ENCODE measurements around the gene TUBD1. TPM values are rescaled to one million over a fixed set of nuclear protein-coding genes. Genes with fewer than 3 reads are reported as not detected.
"Not testable (repeated sequence)": the region's sequence is repeated elsewhere in the genome, so short reads cannot be mapped to it uniquely, and the experiment has no call there.

Gene TUBD1, protein sequence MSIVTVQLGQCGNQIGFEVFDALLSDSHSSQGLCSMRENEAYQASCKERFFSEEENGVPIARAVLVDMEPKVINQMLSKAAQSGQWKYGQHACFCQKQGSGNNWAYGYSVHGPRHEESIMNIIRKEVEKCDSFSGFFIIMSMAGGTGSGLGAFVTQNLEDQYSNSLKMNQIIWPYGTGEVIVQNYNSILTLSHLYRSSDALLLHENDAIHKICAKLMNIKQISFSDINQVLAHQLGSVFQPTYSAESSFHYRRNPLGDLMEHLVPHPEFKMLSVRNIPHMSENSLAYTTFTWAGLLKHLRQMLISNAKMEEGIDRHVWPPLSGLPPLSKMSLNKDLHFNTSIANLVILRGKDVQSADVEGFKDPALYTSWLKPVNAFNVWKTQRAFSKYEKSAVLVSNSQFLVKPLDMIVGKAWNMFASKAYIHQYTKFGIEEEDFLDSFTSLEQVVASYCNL
- polyA plus RNA-seq (ENCODE audit: insufficient read length in 4 of 4): 10 to 100 TPM; 18.5 to 25.0 (median 21.1) TPM

DNA sequence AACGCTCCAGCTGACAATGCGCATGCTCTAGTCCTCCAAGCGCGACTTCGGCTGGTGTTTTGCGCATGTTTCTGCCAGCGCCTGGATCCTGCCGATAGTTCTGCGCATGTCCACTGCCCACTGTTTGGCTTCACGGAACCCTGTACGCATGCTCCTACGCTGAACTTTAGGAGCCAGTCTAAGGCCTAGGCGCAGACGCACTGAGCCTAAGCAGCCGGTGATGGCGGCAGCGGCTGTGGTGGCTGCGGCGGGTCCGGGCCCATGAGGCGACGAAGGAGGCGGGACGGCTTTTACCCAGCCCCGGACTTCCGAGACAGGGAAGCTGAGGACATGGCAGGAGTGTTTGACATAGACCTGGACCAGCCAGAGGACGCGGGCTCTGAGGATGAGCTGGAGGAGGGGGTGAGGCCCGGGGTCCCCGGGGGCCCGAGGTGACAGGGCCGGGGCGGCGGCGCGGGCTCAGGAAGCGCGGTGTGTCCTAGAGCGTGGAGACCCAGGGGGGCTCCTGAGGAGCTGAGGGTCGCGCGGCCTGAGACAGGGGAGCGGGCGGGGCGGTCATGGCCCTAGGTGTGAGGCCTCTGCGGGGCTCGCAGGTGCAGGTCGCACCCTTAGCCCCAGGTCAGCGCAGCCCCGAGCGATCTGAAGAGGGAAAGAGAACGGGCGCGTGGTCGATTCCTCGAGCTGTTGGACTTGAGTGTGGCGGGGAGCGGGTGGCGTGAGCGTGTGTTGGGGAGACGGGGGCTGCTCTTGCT is at the start of gene TUBD1, which contains the start of gene RPS6KB1:
TSS of gene TUBD1 (minus strand) at position 20 of the 752 bp plus-strand sequence. CDS start 1,941 bp downstream, outside the sequence.
TSS of gene RPS6KB1 (plus strand) at position 198 of the 752 bp plus-strand sequence. CDS start at position 262, 64 bp downstream.
- peak; percentile 97 to 99 (median 99) for DNase-seq (ENCODE audit: low read depth in 4 of 4, low spot score in 3 of 4)

DNA sequence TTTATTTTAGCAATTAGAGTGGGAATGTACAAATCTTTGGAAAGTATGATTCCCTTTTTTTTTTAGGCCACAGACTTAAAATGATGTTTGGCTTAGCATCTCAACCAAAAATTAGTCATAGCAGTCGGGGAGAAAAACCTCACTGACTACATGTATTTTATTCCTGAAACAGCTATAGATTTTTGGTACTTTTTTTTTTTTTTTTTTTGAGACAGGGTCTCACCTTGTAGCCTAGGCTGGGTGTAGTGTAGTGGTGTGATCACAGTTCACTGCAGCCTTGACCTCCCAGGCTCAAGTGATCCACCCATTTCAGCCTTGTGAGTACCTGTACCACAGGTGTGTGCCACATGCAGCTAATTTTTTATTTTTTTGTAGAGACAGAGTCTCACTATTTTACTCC is 48.4 kb upstream of the TUBD1 start:
- no peak for DNase-seq (ENCODE audit: low read depth in 4 of 4, low spot score in 3 of 4)

DNA sequence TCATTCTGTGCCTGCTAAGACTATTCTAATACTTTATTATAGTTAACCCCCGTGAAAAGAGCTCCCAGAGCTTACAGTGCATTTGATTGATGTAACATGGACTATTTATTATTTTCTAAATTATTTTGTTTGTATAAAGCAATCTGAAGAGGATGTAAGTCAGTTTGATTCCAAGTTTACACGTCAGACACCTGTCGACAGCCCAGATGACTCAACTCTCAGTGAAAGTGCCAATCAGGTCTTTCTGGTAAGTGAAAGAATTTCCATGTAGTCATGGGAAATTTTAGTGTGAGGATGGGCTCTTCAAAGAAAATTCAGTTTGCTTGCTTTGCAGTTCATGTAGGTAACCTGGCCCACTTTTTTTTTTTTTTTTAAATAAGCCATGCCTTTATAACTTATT is 48.0 kb upstream of the TUBD1 start:
- not testable (repeated sequence) for DNase-seq (ENCODE audit: low read depth in 4 of 4, low spot score in 3 of 4)

DNA sequence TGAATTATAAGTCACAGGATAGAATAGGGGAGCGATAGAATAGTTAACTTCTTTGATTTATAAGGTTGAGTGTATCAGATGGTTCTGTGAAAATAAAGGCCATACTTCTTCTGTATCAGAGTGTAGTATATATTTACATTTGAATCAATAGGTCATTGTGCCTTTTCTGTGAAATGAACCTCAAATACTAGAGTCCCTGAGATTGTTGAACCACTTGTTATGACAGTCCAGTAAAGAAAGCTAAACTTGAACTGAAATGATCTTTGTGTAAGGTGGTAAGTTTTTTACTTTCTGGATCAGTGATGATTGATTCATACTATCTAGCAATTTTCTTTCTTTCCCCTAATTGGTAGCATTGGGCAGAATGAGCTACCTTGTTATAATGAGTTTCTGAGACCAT is 40.6 kb upstream of the TUBD1 start:
- not testable (repeated sequence) for DNase-seq (ENCODE audit: low read depth in 4 of 4, low spot score in 3 of 4)

DNA sequence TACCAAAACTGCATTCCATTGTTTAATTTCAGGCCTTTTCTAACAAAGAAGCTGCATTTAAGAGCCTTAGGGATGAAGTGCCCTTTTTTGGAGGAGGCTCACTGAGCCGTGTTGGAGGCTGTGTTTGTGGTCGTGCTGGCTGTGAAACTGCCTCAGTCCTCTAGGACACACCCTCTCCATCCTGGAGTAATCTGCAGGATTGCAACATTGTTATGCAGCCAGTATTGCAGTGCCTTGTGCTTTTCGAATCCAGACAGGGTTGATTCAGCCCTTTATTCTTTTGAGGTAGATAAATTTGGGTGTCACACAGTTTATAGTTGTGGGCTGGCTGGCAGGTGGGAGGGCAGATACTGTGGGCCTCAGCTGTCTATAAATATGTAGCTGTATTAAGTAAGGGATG is 38.0 kb upstream of the TUBD1 start:
- not testable (repeated sequence) for DNase-seq (ENCODE audit: low read depth in 4 of 4, low spot score in 3 of 4)

DNA sequence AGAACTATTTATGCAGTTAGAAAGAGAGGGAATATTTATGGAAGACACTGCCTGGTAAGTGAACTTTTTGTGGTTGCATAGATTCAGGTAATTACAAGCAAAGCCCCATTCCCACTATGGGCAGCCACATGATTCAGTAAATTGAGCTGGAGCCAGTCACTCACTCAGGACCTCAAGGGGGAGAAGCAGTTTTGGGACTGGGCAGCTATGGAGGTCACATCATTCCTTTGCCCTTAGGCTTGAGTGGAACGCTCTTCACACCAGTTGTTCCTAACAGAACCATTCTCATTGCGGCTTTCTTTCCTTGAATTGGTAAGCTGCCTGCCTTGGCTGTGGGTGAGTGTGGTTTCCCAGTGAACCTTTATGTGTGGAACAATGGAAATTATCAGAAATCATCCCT is 37.4 kb upstream of the TUBD1 start:
- DNase-seq (ENCODE audit: low read depth in 4 of 4, low spot score in 3 of 4): not testable (repeated sequence)

DNA sequence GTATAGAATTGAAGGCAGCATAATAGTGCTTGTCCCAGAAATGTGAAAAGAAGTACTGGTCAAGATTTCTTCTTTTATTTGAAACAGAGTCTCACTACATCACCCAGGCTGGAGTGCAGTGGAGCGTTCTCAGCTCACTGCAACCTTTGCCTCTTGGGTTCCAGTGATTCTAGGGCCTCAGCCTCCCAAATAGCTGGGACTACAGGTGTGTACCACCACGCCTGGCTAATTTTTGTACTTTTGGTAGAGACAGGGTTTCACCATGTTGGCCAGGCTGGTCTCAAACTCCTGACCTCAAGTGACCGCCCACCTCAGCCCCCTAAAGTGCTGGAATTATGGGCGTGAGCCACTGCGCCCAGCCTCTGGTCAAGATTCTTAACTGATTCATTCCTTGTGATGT is 27.9 kb upstream of the TUBD1 start:
- not testable (repeated sequence) for DNase-seq (ENCODE audit: low read depth in 4 of 4, low spot score in 3 of 4)

DNA sequence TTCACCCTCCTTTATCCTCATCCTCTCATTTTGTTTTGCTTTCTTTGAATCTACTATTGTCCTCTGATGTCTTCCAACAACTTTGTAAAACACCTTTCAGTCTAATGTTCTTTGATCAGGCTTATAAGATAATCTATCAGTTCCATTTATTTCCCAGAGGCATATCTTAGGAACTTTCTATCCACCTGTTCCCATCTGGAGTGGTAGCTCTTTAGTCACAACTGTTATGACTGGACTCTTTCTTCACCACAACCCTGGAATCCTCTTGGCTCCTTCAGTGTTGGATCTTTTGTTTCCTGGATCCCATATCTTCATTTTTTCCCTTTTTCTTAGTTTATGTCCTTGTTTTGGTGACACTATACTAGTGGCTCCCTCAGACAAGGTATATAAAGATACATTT is 23.7 kb upstream of the TUBD1 start:
- DNase-seq (ENCODE audit: low read depth in 4 of 4, low spot score in 3 of 4): no peak

DNA sequence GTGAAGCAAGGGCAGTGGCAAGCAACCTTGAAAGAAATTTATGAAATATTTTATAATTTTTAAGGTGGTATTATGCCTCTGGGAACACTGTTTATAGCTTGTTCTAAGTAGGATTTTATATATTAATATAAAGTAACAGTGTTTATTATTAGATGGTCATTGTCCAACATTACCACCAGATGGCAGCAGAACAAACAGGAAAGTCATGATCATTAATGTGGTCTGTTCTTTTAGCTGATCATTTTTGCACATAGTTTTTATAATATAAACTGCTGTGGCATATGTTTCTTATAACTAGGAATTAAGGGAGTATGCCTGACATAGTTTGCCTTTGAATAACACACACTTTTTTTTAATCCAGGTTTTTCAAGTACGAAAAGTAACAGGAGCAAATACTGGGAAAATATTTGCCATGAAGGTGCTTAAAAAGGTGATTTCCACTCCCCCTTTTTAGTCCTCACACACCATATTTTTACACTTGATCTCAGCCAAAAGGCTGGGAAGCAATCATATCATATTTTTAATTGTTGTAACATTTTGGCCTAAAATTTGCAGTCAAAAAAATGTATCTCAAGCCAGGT is 21.6 kb upstream of the TUBD1 start:
- peak in 2 of 4 donors; percentile 13 to 32 for DNase-seq (ENCODE audit: low read depth in 4 of 4, low spot score in 3 of 4)

DNA sequence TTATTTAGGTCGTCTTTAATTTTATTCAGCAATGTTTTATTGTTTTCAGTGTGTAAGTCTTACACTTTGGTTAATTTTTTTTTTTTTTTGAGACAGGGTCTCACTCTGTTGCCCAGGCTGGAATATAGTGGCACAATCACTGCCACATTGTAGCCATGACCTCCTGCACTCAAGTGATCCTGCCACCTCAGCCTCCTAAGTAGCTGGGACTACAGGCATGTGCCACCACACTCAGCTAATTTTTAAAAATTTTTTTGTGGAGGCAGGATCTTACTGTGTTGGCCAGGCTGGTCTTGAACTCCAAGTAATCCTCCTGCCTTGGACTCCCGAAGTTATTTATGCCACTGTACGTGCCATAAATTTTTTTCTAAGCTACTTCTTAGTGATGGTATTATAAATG is 14.7 kb upstream of the TUBD1 start:
- DNase-seq (ENCODE audit: low read depth in 4 of 4, low spot score in 3 of 4): no peak

DNA sequence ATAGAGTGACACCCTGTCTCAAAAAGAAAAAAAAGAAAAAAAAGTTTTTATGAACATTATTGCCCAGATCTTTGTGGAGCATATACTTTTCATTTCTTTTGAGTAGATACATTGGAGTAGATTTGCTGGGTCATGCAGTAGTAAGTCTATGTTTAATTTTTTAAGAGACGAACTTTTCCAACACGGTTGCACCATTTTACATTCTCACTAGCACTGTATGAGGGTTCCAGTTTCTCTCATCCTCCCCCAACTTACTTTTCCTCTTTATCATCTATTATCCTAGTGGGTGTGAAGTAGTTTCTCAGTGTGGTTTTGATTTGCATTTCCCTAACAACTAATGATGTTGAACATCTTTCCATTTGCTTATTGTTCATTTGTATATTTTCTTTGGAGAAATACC is 10.7 kb upstream of the TUBD1 start:
- no peak for DNase-seq (ENCODE audit: low read depth in 4 of 4, low spot score in 3 of 4)

DNA sequence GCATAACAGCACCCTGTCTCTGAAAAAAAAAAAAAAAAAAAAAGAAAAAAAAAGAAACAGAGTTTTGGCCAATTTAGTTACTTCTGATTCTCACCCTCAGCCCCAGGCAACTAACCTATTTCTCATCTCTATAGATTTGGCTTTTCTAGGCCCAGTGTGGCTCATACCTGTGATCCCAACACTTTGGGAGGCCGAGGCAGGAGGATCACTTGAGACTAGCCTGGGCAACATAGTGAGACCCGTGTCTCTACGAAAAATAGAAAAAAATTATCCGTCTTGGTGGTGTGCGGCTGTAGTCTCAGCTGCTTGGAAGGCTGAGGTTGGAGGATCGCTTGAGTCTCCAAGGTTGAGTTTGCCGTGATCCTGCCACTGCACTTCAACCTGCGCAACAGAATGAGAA is 8.9 kb upstream of the TUBD1 start:
- DNase-seq (ENCODE audit: low read depth in 4 of 4, low spot score in 3 of 4): no peak

DNA sequence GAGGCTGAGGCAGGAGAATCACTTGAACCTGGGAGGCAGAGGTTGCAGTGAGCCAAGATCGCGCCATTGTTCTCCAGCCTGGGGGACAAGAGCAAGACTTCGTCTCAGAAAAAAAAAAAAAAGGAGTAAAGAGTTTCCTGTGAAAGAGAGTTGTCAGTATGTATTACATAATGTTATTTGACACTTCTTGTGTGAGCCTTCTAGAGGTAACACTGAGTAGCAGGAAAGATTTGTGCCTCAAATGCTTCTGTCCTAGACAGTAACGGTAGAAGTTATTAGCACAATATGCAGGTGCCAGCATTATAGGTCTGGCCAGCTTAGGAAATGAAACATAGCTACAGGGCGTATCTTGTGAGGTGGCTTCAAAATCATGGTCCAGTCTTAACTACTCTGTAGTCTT is 6.4 kb upstream of the TUBD1 start:
- DNase-seq (ENCODE audit: low read depth in 4 of 4, low spot score in 3 of 4): no peak

DNA sequence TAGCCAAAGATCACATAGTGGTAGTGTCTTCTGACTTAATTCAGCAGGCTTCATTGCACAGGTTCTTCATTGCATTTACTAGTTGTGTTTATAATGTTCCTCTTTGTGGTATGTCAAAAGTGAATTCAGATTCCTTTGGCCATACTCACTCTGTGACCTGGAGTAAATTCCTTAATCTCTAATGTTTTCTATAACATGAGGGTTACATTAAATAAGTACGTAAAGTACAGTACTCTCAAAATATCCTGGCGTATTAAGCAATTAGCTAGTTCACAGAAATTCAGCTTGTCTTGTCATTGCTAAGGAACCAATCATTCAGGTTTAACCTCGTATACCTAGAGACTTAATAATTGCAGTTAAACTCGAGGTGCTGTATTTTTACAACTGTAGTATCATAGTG is 4.3 kb upstream of the TUBD1 start:
- DNase-seq (ENCODE audit: low read depth in 4 of 4, low spot score in 3 of 4): no peak

DNA sequence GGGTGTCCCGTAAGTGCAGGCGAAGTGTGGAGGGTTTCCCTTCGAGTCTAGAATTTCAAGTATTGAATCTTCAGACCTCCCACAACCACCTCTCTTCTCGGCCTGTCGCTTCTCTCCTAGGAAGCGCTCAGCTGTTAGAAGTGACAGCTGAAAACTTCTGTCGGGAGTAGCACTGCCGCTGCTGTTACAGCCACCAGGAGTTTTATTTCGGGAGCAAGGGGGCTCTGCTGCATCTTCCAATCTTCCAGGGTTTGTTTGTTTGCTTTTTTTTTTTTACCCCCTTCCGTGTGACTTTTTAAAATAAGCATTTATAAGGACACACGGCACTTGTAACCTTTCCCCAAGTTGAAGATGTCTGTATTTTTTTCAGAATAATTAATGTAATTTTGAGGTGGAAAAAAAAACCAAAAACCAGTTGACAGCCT is 945 bp upstream of the TUBD1 start:
- peak; percentile 19 to 35 (median 28) for DNase-seq (ENCODE audit: low read depth in 4 of 4, low spot score in 3 of 4)

DNA sequence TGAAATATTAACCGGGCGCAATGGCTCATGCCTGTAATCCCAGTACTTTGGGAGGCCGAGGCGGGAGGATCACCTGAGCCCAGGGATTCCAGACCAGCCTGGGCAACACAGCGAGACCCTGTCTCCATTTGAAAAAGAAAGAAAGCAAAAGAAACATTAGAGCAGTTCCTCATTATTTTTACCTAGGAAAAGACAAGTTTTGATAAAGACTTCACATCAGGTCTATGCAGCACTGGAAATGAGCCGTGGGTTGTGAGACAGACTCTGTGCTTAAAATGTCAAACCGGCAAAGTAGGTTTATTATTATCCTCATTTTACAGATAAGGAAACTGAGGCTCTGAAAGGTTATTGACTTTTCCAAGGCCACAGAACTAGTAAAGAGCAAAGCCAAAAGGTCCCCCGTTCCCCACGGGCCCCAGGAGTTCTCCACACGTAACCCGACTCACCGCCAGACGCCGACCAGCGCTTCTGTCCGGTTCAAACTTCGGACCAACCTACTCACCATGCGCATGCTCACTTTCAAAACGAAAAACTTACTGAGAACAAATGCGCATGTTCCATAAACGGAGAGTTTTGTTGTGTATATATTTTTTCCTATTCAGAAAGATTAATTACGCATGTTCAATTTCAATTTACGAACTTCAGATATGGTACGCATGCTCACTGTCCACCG is 356 bp downstream of the TUBD1 start:
- DNase-seq (ENCODE audit: low read depth in 4 of 4, low spot score in 3 of 4): no peak

DNA sequence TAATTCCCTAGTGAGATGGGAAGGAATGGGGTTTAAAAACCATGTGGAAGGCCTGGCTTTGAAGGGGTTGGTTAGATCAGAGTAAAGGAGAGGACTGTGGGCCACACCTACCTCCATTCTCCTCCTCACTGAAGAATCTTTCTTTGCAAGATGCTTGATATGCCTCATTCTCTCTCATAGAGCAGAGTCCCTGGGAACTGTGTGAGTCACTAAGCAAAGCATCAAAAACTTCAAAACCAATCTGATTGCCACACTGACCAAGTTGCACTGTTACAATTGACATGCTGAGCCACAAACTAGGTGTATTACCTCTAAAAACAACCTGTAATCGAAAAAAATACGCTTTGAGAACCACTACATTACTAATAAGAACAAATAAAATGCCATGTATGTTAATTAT is 2.0 kb downstream of the TUBD1 start:
- no peak for DNase-seq (ENCODE audit: low read depth in 4 of 4, low spot score in 3 of 4)

DNA sequence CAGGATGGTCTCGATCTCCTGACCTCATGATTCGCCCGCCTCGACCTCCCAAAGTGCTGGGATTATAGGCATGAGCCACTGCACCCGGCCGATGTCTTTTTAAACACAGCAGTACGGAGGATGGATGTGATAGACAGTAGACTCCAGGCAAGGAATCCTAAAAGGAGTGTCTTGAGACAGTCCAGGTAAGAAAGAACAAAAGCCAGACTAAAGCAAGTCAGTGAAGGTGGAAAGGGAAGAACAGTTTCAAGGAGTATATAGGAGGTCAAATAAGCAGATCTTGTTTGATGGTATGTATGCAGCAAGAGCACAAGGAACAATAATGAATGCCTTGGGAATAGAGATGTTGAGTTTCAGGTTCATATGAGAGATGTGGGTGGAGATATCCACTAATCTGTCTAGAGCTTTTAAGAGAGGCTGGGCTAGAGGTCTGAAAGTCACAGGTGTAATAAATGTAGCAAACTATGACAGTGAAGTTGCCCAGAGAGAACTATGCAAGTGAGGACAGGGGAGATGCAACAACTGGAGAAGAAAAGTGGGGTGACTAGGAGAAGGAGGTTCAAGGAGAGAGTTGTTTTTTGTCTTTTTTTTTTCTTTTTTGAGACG is 4.5 kb downstream of the TUBD1 start:
- no peak for DNase-seq (ENCODE audit: low read depth in 4 of 4, low spot score in 3 of 4)

DNA sequence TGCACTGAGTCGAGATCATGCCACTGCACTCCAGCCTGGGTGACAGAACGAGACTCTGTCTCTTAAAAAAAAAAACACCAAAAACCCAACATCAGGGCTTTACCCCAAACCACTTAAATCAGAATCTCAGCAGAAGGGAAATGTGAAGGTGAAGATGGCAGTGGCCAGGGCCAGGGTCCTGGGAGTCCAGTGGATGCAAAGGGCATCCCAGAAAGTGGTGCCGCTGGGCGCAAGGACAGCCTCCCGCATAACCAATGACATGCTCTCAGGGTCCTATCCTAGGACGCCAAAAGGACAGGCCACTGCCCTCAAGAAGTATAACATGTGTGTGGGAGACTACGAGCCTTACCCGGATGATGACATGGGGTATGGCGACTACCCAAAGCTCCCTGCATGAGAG is 7.9 kb downstream of the TUBD1 start:
- DNase-seq (ENCODE audit: low read depth in 4 of 4, low spot score in 3 of 4): no peak

DNA sequence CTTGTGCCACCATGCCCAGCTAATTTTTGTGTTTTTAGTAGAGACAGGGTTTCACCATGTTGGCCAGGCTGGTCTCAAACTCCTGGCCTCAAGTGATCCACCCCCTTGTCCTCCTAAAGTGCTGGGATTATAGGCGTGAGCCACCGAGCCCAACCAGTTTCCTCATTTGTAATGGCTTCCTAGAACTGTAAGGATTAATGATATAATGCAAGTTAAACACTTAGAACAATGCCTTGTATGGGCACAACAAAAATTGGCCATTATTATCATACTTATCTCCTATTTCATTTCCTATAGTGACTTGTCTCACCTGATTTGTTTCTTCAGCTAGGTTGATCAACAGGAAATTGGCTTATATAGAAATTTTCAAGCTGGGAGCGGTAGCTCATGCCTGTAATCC is 14.1 kb downstream of the TUBD1 start:
- DNase-seq (ENCODE audit: low read depth in 4 of 4, low spot score in 3 of 4): no peak
